Measurements from ENCODE around the gene SLC30A2.

Gene SLC30A2

DNA sequence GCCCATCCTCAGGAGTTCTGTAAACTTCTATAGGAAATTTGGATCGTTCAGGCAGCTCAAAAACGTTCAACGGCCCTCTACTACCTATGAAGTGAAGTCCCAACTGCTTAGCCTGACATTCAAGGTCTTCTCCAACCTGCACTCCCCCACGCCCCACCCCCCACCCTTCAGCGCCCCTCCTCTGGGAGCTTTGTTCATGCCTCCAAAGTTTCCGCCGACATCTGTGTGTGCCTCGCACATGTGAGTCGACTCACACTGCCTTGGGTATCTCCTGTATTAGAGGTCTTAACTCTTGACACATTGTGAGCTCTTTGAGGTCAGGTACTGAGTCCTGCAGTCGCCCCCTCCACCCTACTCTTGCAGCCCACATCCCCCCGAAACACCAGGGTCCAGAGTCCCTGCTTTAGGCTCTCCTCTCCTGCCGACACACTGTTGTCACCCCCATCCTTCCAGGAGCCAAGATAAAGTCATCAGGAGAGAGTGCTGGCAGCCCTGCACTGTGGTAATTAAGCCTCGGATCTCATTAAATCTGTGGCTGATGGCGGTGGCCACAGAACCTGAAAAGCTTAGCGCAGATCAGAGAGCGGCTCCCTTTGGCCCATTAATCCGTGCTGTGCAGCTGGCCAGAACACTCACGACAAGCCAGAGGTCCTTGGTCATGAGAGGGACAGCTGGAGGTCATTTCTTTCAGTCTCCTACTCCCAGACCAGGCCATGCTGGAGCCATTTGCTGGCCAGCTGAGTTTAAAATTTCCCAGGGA, 46.7 kb downstream of the SLC30A2 start:
- Histone ChIP-seq H3K4me1 (ENCODE audit: control insufficient read depth, low read depth, low read length) (peaks cover 18% of the 10 kb centered on the region), H3K9me3 (ENCODE audit: control insufficient read depth, low read depth, low read length) (no peaks in the 10 kb centered on the region), H3K27ac (ENCODE audit: low read length) (no peak overlapping the region), H3K27me3 (ENCODE audit: control insufficient read depth, insufficient read depth, low read length) (no peaks in the 10 kb centered on the region), H3K4me3 (ENCODE audit: low read length) (no peak overlapping the region), H3K36me3 (ENCODE audit: control insufficient read depth, low read depth, low read length) (no peaks in the 10 kb centered on the region), H3K9ac (ENCODE audit: low read length) (no peak overlapping the region)

DNA sequence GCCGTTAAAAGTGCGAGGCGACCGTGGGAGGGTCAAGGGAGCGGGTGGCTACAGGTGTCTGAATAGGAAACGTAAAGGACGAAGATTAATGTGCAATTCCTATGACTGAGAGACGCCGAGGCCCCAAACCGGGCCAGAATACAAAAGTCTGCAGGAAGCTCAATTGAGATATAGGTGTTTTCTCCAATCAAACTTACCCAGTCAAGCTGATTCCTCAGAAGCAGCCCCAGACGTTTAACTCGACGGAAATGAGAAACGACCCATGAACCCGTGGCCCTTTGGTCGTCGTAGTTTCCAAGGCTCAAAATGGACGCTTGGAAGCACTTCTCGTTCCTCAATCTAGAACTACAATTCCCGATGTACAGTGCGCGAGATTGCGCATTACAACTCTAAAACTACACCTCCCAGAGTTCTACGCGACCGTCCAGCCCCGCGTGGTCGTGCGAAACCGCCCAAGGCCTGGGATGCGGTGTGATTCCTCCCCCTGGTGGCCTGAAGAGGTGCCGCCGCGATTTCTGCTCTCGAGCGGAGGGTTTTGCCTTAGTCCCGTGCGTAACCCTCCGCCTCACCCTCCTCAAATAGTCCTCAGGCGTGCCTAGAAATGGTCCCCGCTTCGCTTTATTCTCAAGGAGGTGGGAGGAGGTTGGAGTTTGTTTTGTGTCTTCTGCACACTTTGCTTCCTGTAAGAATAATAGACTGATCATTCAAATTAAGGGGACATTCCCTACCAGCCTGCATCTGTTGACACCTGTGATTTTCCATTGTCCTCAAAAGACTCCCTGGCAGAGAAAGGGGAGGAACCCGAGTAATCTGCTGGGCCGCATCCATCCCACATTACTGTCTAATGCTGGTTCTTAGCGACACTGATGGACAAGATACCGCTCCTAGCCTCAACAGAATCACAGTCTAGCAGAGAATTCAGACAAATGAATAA, 47.8 kb downstream of the SLC30A2 start, which contains the start of gene PAFAH2:
Gene PAFAH2 (minus strand): TSS at position 236 of the 934 bp plus-strand sequence. CDS start 7,247 bp downstream, outside the sequence.
- H3K27me3 ChIP-seq (ENCODE audit: control insufficient read depth, insufficient read depth, low read length) = no peaks in the 10 kb centered on the region
- peak within 1 kb of the TSS; percentile 8 for H3K27ac ChIP-seq (ENCODE audit: low read length)
- peak within 1 kb of the TSS; percentile 63 for H3K9ac ChIP-seq (ENCODE audit: low read length)
- no peaks in the 10 kb centered on the region for H3K36me3 ChIP-seq (ENCODE audit: control insufficient read depth, low read depth, low read length)
- H3K9me3 ChIP-seq (ENCODE audit: control insufficient read depth, low read depth, low read length) = no peaks in the 10 kb centered on the region
- H3K4me3 ChIP-seq (ENCODE audit: low read length) = peak within 1 kb of the TSS; percentile 68
- peaks cover 23% of the 10 kb centered on the region for H3K4me1 ChIP-seq (ENCODE audit: control insufficient read depth, low read depth, low read length)

GRCh38 chr1:25996966-25997827, 48.7 kb downstream of the SLC30A2 start:
- no peaks in the 10 kb centered on the region for H3K9me3 ChIP-seq (ENCODE audit: control insufficient read depth, low read depth, low read length)
- H3K9ac ChIP-seq (ENCODE audit: low read length) = peak overlapping the region; percentile 63
- H3K4me3 ChIP-seq (ENCODE audit: low read length) = peak overlapping the region; percentile 68
- peak overlapping the region; percentile 8 for H3K27ac ChIP-seq (ENCODE audit: low read length)
- H3K4me1 ChIP-seq (ENCODE audit: control insufficient read depth, low read depth, low read length) = peaks cover 23% of the 10 kb centered on the region
- H3K36me3 ChIP-seq (ENCODE audit: control insufficient read depth, low read depth, low read length) = no peaks in the 10 kb centered on the region
- H3K27me3 ChIP-seq (ENCODE audit: control insufficient read depth, insufficient read depth, low read length) = no peaks in the 10 kb centered on the region

DNA sequence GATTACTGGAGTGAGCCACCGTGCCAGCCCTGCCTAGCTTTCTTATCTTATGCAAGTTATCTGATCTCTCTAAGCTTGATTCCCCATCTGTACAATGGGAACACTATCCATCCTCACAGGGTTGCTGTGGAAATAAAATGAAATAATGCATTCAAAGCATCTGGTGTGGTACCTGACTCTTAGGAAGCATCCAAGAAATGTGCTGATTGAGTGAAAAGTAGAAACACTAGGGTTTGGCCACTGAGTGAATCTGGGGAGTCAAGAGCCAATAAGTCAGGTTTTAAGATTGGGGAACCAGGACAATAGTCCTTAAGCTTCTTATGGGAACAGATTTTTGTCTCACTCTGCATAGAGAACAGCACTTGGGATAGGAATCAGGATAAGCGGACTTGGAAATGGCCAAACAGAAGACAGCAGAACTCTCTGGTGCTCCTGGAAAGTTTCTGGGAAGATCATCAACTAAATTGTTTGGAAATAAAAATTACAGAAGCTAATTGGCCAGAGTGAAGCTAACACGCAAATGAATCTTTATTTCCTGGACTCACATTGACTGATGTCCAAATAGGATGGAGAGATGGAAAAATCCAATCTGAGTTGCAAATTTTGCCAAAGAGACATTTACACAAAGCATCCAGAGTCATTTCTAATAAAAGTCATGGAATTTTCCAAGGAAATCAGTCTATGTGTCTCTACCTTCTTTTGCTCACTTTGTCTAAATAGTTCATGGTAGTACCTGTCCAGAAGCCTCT, 51.3 kb downstream of the SLC30A2 start:
- H3K9me3 ChIP-seq (ENCODE audit: control insufficient read depth, low read depth, low read length) = no peaks in the 10 kb centered on the region
- no peak overlapping the region for H3K4me3 ChIP-seq (ENCODE audit: low read length)
- H3K4me1 ChIP-seq (ENCODE audit: control insufficient read depth, low read depth, low read length) = peaks cover 23% of the 10 kb centered on the region
- H3K27ac ChIP-seq (ENCODE audit: low read length) = no peak overlapping the region
- H3K9ac ChIP-seq (ENCODE audit: low read length) = no peak overlapping the region
- H3K36me3 ChIP-seq (ENCODE audit: control insufficient read depth, low read depth, low read length) = no peaks in the 10 kb centered on the region
- H3K27me3 ChIP-seq (ENCODE audit: control insufficient read depth, insufficient read depth, low read length) = no peaks in the 10 kb centered on the region

GRCh38 chr1:25993197-25993951, 52.5 kb downstream of the SLC30A2 start:
- Histone ChIP-seq H3K27ac (ENCODE audit: low read length) (no peak overlapping the region), H3K27me3 (ENCODE audit: control insufficient read depth, insufficient read depth, low read length) (no peaks in the 10 kb centered on the region), H3K36me3 (ENCODE audit: control insufficient read depth, low read depth, low read length) (no peaks in the 10 kb centered on the region), H3K4me1 (ENCODE audit: control insufficient read depth, low read depth, low read length) (peaks cover 14% of the 10 kb centered on the region), H3K9me3 (ENCODE audit: control insufficient read depth, low read depth, low read length) (no peaks in the 10 kb centered on the region), H3K9ac (ENCODE audit: low read length) (no peak overlapping the region), H3K4me3 (ENCODE audit: low read length) (no peak overlapping the region)

DNA sequence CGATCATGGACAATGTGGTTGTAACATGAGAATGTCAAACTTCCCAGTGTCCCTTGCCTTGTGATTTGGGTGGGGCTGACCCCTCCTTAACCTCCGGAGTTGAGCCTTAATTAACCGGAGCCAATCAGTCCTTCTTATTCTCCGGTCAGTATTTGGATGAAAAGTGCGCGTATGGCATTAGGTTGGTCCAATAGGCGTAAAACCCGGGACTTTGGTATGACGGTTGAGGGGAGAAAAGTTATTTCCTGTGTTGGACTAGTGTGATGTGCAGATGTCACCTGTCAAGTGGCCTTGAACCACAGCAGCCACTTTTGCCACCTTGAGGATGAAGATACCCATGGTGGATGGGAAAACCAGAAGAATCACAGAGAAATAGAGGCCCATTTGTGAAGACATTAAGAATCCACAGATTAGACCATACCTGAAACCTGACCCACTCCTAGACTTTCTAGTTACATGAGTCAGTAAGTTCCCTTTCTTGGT, 53.2 kb downstream of the SLC30A2 start:
- Histone ChIP-seq H3K9me3 (ENCODE audit: control insufficient read depth, low read depth, low read length) (no peaks in the 10 kb centered on the region), H3K36me3 (ENCODE audit: control insufficient read depth, low read depth, low read length) (peaks cover 5% of the 10 kb centered on the region), H3K27me3 (ENCODE audit: control insufficient read depth, insufficient read depth, low read length) (no peaks in the 10 kb centered on the region), H3K4me3 (ENCODE audit: low read length) (no peak overlapping the region), H3K4me1 (ENCODE audit: control insufficient read depth, low read depth, low read length) (peaks cover 13% of the 10 kb centered on the region), H3K27ac (ENCODE audit: low read length) (no peak overlapping the region), H3K9ac (ENCODE audit: low read length) (no peak overlapping the region)

- no peak overlapping the region for H3K9ac ChIP-seq (ENCODE audit: low read length)
- peaks cover 5% of the 10 kb centered on the region for H3K36me3 ChIP-seq (ENCODE audit: control insufficient read depth, low read depth, low read length)
- no peak overlapping the region for H3K27ac ChIP-seq (ENCODE audit: low read length)
- H3K4me3 ChIP-seq (ENCODE audit: low read length) = no peak overlapping the region
- peaks cover 10% of the 10 kb centered on the region for H3K4me1 ChIP-seq (ENCODE audit: control insufficient read depth, low read depth, low read length)
- H3K9me3 ChIP-seq (ENCODE audit: control insufficient read depth, low read depth, low read length) = no peaks in the 10 kb centered on the region
- no peaks in the 10 kb centered on the region for H3K27me3 ChIP-seq (ENCODE audit: control insufficient read depth, insufficient read depth, low read length)
Observed at GRCh38 chr1:25991937-25992688, 53.8 kb downstream of the SLC30A2 start.

GRCh38 chr1:25990702-25991395, 55.1 kb downstream of the SLC30A2 start:
- Histone ChIP-seq H3K27ac (ENCODE audit: low read length) (no peak overlapping the region), H3K9ac (ENCODE audit: low read length) (no peak overlapping the region)

DNA sequence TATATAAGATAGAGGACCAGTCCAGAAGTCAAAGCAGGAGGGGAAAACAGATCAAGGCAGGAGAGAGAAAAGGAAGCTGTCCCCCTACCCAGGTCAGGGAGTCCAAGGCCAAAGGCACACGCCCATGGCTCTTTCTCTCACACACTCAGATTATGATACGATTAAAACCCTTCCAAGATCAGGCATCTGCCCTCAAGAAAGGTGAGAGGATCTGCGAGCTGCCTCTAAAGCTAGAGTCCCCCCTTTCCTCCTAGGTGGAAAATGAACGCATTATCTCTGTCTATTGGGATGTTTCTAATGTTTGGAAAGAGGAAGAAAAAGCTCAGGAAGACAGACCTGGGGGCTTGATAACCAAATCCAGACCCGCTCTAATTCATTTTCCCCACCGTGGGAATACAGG, 55.7 kb downstream of the SLC30A2 start:
- no peaks in the 10 kb centered on the region for H3K27me3 ChIP-seq (ENCODE audit: control insufficient read depth, insufficient read depth, low read length)
- no peak overlapping the region for H3K4me3 ChIP-seq (ENCODE audit: low read length)
- H3K36me3 ChIP-seq (ENCODE audit: control insufficient read depth, low read depth, low read length) = peaks cover 13% of the 10 kb centered on the region
- H3K9me3 ChIP-seq (ENCODE audit: control insufficient read depth, low read depth, low read length) = no peaks in the 10 kb centered on the region
- H3K27ac ChIP-seq (ENCODE audit: low read length) = no peak overlapping the region
- H3K4me1 ChIP-seq (ENCODE audit: control insufficient read depth, low read depth, low read length) = peaks cover 7% of the 10 kb centered on the region
- H3K9ac ChIP-seq (ENCODE audit: low read length) = no peak overlapping the region

More at GRCh38 chr1:25990702-25991395, 55.1 kb downstream of the SLC30A2 start:
- no peak overlapping the region for H3K4me3 ChIP-seq (ENCODE audit: low read length)
- H3K4me1 ChIP-seq (ENCODE audit: control insufficient read depth, low read depth, low read length) = peaks cover 7% of the 10 kb centered on the region
- no peaks in the 10 kb centered on the region for H3K27me3 ChIP-seq (ENCODE audit: control insufficient read depth, insufficient read depth, low read length)
- H3K9me3 ChIP-seq (ENCODE audit: control insufficient read depth, low read depth, low read length) = no peaks in the 10 kb centered on the region
- peaks cover 7% of the 10 kb centered on the region for H3K36me3 ChIP-seq (ENCODE audit: control insufficient read depth, low read depth, low read length)
